Adipocyte (in vitro differentiated cells): ENCODE results near the gene KCTD5.
"Not testable (repeated sequence)": the region's sequence is repeated elsewhere in the genome, so short reads cannot be mapped to it uniquely, and the experiment has no call there.

ENCODE experiments used
- DNase-seq: peaks from one replicate; pipeline ENCODE4 v3.0.0-alpha.2; 2015; ENCODE audit warnings: low read depth
- H3K27me3 ChIP-seq: replicated peaks from 2 replicates; pipeline ENCODE4 v1.7.0; 2013; ENCODE audit warnings: mild to moderate bottlenecking, low read length, moderate library complexity; ENCODE audit not compliant: control insufficient read depth, insufficient read depth
- H3K36me3 ChIP-seq: 2 replicates; pipeline ENCODE4 v1.7.0; 2013; ENCODE audit warnings: low read length, mild to moderate bottlenecking, moderate library complexity; ENCODE audit not compliant: control insufficient read depth, insufficient read depth, severe bottlenecking
- H3K4me1 ChIP-seq: 2 replicates; pipeline ENCODE4 v1.7.0; 2013; ENCODE audit warnings: mild to moderate bottlenecking, low read length, moderate library complexity; ENCODE audit not compliant: control insufficient read depth, insufficient read depth
- H3K4me3 ChIP-seq: 2 replicates; pipeline ENCODE4 v1.7.0; 2013; ENCODE audit warnings: mild to moderate bottlenecking, low read length, moderate library complexity
- H3K9ac ChIP-seq: 2 replicates; pipeline ENCODE4 v1.7.0; 2013; ENCODE audit warnings: mild to moderate bottlenecking, low read length, moderate library complexity
- H3K9me3 ChIP-seq: 2 replicates; pipeline ENCODE4 v1.7.0; 2013; ENCODE audit warnings: mild to moderate bottlenecking, low read length, moderate library complexity; ENCODE audit not compliant: control insufficient read depth

The KCTD5 gene

DNA sequence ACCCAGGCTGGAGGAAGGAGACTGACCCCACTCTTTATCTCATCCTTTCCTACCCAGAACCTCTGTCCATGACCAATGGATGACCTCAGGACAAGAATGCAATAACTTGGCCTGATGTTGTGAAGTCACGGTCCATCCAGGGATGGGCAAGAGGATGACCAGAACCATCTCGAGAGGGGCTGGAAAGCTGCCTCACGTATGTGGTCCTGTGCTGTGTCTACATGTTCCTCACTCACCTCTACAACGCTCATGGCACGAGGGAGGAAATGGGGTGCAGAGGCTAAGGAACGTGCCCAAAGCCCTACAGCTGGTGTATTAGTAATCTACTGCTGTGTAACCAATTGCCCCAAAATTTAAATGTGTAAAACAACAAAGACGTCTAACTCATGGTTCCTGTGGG lies 7.3 kb upstream of the KCTD5 start:
- H3K9ac ChIP-seq: no peak overlapping the region
- H3K9me3 ChIP-seq: no peaks in the 10 kb centered on the region
- peaks cover 14% of the 10 kb centered on the region for H3K4me1 ChIP-seq
- no peaks in the 10 kb centered on the region for H3K36me3 ChIP-seq
- no peaks in the 10 kb centered on the region for H3K27me3 ChIP-seq
- H3K4me3 ChIP-seq: no peak overlapping the region
- no peak for DNase-seq

DNA sequence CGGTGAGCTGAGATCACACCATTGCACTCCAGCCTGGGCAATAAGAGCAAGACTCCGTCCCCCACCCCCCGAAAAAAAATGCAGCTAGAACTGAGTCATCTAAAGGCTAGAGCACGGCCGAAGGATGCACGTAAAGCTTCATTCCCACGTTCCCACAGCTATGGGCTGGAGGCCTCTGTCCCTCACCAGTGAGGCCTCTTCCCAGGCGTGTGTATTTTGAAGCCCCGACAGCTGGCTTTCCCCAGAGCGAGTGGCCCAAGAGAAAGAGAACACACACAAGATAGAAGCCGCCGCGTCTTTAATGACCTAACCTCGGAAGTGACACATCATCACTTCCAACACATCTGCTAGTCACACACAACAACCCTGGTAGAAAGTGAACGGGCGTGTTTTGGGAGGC lies 6.6 kb upstream of the KCTD5 start:
- no peak overlapping the region for H3K4me3 ChIP-seq
- no peaks in the 10 kb centered on the region for H3K27me3 ChIP-seq
- H3K4me1 ChIP-seq: peaks cover 15% of the 10 kb centered on the region
- no peak for DNase-seq
- H3K9ac ChIP-seq: no peak overlapping the region
- H3K9me3 ChIP-seq: no peaks in the 10 kb centered on the region
- H3K36me3 ChIP-seq: no peaks in the 10 kb centered on the region

DNA sequence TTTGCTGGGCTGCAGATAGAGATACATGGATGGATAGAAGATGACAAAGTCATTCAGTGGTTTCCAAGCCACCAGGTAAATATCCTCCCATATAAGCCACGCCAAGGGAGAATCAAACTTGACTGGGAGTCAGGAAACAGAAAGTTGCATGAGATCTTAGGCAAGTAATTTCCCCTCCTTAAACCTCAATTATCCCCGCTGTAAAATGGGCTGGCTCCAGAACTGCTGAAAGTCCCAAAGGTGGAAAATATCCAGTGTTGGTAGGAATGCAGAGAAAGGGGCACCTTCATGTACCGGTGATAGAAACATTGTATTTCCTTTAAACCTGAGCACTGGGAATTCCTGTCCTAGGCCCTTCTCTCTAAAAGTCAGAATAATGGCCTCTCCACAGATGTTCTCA lies 5.4 kb upstream of the KCTD5 start:
- DNase-seq, H3K27me3 ChIP-seq, H3K36me3 ChIP-seq, H3K9me3 ChIP-seq, H3K9ac ChIP-seq, H3K4me3 ChIP-seq: not testable (repeated sequence)
- peaks cover 19% of the 10 kb centered on the region for H3K4me1 ChIP-seq

DNA sequence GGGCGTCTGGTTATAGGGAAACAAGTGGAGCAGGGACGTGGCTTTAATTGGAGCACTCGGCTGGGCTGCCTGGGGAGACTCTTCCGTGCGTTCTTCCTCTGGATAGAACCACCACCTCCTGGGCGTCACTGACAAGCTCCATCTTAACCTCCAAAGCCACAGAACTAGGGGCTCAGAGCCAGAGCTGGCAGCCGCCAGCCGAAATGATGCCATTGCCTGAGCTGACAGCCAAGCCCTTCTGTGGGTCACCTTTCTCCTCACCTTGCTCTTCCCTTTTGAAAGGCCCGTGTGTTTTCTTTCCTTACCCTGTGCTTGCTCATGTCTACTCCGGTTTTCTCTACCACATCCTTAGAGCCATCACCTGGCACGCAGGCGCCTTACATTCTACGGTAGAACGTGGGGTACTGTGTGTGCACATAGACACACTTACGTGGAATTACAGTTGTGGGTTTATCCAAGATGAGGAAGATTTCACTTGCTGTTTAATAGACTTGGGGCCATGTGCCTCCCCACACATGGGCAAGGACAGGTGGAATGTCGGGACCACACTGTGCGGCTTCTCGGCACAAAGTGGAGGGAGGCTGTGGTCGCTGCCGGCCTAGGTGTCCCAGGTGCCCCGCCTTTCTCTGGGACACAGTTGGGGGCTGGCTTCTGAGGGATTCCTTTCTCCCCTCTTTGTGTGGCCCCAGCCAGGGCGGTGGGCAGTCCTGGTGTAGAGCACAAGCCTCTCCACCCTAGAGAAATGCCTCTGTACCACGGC lies 3.9 kb upstream of the KCTD5 start:
- H3K4me3 ChIP-seq, H3K27me3 ChIP-seq, H3K9me3 ChIP-seq, H3K9ac ChIP-seq, DNase-seq, H3K36me3 ChIP-seq: not testable (repeated sequence)
- peaks cover 13% of the 10 kb centered on the region for H3K4me1 ChIP-seq

DNA sequence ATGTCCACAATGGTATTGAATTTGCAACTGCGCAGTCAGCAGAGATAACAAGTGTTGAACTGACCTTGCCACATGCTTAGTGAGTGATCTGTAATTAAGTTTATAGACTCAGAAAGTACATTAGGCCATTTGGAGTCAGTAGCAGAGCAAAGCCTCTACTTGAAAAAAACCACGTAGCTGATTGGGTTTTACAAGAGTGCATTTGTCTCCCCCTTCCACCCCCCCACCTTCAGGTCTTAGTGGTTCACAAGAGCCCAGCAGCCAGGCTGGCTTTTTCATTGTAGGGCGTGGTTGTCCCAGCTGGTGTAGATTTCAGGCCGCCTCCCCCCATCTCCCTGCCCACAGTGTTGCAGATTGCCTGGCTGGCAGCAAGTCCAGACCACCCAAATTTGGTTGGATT lies 2.4 kb upstream of the KCTD5 start:
- not testable (repeated sequence) for H3K9me3 ChIP-seq, H3K36me3 ChIP-seq, H3K9ac ChIP-seq, H3K4me1 ChIP-seq, H3K4me3 ChIP-seq, H3K27me3 ChIP-seq, DNase-seq

DNA sequence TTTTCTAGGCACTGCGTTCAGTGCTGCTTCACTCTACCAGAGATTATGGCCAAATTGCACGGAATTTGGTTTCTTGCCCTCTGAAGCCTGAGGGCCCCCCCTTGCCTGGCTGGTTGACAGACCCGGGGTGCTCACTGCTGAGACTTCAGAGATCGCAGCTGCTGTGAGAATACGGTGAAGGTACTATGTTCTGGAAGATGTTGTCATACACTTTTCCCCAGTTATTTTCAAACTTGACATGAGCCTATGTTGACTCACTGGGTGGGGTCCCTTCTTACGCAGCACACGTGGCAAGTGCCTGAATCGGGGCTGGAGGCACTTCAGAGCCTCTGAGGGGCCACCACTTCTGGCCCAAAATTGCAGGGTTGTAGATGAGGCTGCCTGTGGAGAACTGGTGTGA lies 2.0 kb upstream of the KCTD5 start:
- H3K4me1 ChIP-seq, DNase-seq, H3K36me3 ChIP-seq, H3K4me3 ChIP-seq, H3K27me3 ChIP-seq, H3K9ac ChIP-seq, H3K9me3 ChIP-seq: not testable (repeated sequence)

DNA sequence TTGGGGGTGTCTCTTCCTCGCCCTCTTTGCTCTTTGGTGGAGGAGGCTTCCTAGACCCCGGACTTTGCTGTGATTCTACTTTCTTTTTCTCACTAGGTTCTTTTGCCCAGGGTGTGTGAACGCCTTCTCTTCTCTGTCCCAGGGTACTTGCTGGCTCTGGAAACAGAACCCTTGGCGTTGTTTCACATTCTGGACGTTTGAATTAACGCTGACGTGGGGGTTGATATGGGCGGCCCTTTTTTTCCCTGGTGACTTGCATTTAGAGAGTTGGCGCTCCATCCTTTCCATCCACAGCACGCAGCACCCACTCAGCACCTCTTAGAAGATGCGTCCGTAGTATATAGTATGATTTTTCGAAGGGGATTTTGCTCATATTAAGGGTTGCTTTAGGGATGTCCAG lies 718 bp downstream of the KCTD5 start:
- Histone ChIP-seq H3K4me3 (peak overlapping the region; percentile 96), H3K9ac (peak overlapping the region; percentile 98)
- not testable (repeated sequence) for H3K36me3 ChIP-seq, H3K9me3 ChIP-seq, H3K27me3 ChIP-seq, H3K4me1 ChIP-seq
- DNase-seq: peak; percentile 45

DNA sequence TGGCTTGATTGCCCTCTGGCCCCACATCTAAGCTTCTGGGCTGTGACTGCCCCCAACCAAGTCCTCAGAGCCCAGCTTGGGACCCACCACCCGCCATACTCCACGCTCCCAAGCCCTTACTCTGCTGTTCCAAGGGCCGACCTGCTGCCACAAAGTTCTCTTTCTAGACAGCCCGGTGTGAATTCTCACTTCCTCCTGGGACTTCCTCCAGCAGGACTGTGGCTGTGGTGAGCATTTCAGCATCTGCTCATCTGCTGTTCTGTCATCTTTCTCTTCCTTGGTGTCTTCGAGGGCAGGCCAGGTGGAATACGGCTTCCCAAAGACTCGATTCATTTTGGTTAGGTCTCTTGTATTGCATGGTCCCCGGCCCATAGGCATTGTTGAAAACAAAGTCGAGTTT lies 3.8 kb downstream of the KCTD5 start:
- not testable (repeated sequence) for H3K36me3 ChIP-seq, DNase-seq, H3K4me1 ChIP-seq, H3K9ac ChIP-seq, H3K27me3 ChIP-seq, H3K9me3 ChIP-seq, H3K4me3 ChIP-seq

DNA sequence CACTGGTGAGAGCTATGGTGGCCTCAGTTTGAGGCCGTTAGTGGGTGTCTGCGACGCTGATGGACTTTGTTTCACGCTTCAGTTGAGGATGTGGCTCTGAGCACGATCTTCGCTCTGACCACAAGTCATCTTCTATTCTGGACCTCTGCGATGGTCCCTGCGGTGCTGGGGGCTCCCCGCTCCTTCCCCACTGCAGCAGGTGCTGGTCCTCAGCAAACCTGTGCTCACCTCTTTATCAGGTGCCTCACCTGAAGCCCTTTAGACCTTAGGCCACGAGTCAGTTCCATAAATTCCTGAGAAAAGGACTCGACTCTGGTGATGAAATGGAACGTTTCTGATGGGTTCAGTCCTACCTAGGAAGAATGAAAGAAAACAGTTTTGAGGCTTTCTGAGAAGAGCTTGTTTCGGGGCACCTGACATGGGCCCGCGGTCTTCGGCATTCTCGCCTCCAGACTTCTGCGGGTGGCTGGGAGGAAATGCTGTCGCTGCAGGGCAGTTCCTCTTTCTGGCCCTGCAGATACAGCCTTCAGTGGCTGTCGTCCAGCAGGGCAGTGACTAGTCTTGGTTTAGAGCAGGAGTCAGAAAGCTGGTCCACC lies 4.7 kb downstream of the KCTD5 start:
- H3K4me1 ChIP-seq: peaks cover 4% of the 10 kb centered on the region
- H3K27me3 ChIP-seq: no peaks in the 10 kb centered on the region
- no peak for DNase-seq
- no peak overlapping the region for H3K4me3 ChIP-seq
- no peaks in the 10 kb centered on the region for H3K9me3 ChIP-seq
- H3K36me3 ChIP-seq: peaks cover 6% of the 10 kb centered on the region
- H3K9ac ChIP-seq: no peak overlapping the region

DNA sequence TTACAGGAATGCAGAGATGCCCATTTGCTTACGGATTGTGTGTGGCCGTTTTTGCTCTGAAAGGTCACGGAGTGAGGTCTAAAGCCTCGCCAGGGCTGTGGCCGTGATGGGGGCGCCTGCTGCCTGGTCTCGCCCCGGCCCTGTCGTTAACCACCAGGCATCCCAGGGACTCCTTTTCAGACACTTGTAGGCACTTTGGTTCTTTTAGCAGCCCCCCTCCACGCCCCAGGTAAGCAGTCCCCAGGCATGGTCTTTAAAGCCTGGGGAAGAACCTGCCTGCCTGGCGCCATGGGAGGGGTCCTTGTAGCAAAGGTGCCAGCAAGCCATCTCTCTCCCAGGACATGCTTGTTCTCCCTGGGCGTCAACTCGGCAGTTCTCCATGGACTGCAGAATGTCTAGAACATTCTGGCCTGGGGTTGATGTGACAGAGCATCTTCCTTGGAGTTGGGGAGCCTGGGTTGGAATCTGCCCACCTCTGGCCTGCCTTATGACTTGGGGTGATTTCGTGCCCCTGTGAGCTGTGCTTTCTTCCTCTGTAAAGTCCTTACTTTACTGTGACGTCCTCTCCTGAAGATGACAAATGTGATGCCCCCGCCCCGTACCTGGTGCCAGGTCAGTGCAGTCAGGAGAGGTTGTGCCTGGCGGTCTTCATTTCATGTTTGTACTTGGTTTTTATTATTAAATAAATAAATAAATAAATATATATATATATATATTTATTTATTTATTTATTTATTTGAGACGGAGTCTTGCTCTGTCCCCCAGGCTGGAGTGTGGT lies 5.4 kb downstream of the KCTD5 start:
- no peaks in the 10 kb centered on the region for H3K27me3 ChIP-seq
- H3K9ac ChIP-seq: no peak overlapping the region
- H3K36me3 ChIP-seq: peaks cover 6% of the 10 kb centered on the region
- no peak overlapping the region for H3K4me3 ChIP-seq
- H3K9me3 ChIP-seq: no peaks in the 10 kb centered on the region
- no peak for DNase-seq
- H3K4me1 ChIP-seq: peaks cover 9% of the 10 kb centered on the region

DNA sequence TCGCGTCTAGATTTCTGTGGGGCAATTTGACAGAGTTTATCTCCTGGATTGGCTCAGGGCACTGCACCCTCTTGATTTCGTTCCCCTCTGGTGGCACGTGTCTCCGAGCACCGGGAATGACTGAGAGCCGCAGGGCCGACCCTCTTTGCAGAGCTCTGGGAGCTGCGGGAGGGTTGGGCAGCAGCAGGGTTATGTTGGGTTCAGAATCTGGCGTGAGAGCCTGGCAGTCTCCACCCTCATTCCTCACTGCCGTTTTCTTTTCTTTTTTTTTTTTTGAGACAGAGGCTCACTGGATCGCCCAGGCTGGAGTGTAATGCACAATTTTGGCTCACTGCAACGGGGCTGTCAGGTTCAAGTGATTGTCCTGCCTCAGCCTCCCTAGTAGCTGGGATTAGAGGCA lies 7.1 kb downstream of the KCTD5 start:
- not testable (repeated sequence) for DNase-seq, H3K27me3 ChIP-seq, H3K9me3 ChIP-seq, H3K36me3 ChIP-seq, H3K4me3 ChIP-seq, H3K9ac ChIP-seq, H3K4me1 ChIP-seq
